HUDEP-2 (cell line): ENCODE results near the gene UBASH3B.
A peak's percentile ranks its signal among the peaks of the same experiment; 100 is the strongest.

Experiments used
- DNase-seq, 76 experiments: peaks; one replicate each; lab custom pipeline; 2025; ENCODE audit not compliant: unreplicated experiment in 76 of 76; lab: John Stamatoyannopoulos, UW

The UBASH3B gene

GRCh38 chr11:122673701-122674100, 18.2 kb downstream of the UBASH3B start:
- peak in 1 of 76 experiments; percentile 12 for DNase-seq

DNA sequence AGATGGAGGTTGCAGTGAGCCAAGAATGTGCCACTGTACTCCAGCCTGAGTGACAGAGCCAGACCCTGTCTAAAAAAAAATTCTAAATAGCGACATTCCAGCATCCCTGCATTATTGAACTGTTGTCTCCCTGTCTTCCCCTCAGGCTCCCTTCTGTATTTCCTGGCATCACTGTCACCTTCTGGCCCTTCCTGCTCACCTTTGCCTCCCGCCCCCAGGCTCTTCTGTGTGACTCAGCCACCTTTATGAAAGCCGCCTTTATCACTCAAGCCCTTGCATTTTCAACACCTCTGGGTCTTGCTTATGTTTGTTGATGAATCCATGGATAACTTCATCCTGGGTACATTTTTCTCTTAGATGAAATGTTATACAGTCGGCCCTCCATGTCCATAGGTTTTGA, 21.1 kb downstream of the UBASH3B start:
- DNase-seq, result no peak

DNA sequence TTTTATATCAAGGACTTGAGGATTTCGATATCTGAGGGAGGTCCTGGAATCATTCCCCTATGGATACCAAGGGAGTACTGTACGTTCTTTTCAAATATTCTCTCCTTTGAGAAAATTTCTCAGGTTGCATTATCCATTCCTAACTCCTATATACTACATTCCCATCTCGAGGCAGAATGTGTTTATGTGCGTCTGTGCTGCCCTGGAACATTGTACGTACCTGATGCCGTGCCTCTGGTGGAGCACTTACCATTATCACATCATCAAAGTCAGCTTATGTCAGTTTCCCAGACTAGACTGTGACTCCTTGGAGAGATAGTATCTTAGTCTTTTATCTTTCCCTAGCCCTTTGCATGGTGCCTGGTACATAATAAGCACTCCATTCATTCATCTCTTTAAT, 21.7 kb downstream of the UBASH3B start:
- no peak for DNase-seq

DNA sequence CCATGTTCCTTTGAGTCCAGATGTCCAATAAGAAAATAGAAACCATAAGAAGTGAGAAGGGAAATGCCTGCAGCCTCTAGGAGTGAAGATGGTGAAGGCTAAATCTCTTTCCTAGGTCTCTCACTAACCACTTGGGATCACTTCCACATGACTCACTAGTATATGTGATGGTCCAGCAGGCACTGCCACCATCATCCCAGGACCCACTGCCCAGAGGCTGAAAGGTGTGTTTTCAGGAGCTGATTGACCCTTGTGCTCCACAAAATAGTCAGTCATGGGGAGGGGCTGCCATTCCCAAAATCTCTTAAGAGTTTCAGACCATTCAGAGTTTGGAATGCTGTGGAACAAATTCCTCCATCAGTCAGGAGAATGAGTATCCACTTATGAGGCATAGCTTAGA, 22.9 kb downstream of the UBASH3B start:
- no peak for DNase-seq

DNA sequence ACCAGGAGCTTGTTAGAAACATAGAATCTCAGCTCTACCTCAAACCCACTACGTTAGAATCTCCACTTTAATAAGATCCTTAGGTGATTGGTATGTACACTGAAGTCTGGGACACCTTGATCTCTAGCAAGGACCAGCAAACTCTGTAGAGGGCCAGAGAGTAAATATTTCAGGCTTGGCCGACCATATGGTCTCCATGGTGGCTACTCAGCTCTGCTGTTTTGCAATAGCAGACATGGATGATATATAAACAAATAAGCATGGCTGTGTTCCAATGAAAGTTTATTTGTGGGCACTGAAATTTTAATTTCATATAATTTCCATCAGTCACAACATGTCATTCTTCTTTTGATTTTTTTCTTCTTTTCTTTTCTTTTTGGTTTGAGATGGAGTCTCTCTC, 23.9 kb downstream of the UBASH3B start:
- DNase-seq, result no peak

DNA sequence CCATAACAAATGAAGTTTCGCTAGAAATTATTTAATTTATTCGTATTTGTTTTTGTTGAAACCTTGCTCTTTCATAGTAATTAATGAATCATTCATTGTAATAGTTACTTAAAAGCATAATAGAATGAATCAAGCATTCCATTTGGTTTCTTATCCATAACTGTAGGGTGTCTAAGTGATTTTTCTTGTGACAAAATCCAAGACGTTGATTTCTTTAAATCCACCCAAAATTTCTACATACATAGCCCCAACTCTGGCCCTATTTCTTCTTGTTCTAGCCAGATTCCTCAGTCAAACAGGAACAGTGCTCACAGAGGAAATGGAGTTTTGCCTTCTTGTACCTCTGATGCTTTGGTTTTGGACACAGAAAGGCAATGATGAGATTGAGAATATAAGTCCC, 25.5 kb downstream of the UBASH3B start:
- DNase-seq, result no peak

DNA sequence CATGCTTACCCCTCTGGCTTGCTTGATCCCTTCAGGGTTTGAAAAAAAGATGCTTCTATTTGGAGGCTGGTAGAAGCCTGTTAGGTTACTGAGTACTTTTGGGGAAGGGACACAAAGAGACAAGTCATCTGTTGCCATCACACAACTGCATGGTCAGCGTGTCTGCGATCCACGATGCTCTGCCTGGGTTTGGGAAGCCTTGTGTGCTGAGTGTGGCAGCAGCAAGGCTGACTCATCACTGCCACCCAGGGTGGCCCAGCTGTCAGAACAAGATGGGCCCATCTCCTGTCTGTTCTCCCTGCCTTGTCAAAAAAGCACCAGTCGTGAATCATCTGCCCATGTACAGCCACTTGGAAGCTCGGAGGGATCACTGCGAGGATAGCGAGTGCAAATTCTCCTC, 26.2 kb downstream of the UBASH3B start:
- peak in 18 of 76 experiments; percentile 4 to 40 (median 21) for DNase-seq

GRCh38 chr11:122682464-122682863, 26.9 kb downstream of the UBASH3B start:
- no peak for DNase-seq

DNA sequence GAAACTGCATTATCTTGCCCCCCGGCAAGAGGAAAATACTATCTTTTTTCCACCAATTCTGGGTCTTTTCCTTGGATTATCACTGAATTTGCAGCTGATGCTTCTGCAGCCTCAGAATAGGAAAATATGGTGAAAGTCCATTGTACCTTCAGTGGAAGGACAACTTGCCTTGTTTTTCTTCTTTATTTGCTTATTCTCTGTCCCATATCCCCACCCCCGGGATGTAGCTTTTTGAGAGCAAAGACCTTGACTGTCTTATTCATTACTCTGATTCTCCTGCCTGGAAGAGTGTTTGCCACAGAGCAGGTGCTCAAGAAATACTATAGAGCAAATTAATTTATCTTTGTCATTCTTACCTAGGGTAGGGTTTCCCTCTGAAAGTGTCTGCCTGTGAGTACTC, 29.5 kb downstream of the UBASH3B start:
- no peak for DNase-seq

DNA sequence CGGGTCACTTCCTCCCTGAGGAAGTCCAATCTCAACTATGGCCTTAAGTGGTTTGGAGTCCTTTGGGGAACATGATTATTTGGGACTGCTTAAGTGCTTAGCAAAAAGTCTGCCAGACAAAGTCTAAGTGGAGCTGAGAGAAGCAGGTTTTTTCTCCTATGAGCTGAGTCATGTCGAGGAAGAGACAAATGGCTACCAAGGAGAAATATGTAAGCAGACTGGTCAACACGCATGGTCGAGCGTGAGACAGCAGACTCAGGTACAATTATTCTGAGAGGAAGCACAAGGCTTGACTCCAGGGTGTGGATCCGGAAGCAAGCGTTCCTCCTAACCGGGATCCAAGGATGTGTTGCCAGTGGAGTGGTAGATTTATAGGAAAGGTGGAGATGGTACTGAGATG, 30.6 kb downstream of the UBASH3B start:
- no peak for DNase-seq

DNA sequence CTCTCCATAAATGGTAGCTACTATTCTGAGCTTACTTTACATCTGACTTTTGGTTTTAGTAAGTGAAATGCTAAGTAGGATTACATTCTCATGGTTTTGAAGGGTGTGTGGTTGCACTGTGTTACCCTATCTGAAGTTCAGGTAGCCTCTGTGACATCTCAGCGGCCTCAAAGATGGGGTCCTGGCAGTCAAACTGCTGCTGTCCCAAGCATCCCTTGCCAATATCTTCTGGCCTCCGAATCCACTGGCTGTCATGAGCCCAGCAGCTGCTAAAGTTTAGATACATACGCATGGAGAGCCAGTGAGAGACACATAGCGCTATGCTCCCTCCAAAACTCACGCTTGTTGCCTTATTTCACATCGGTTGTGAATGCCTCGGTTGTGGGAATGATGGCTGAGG, 34.9 kb downstream of the UBASH3B start:
- DNase-seq, result no peak

DNA sequence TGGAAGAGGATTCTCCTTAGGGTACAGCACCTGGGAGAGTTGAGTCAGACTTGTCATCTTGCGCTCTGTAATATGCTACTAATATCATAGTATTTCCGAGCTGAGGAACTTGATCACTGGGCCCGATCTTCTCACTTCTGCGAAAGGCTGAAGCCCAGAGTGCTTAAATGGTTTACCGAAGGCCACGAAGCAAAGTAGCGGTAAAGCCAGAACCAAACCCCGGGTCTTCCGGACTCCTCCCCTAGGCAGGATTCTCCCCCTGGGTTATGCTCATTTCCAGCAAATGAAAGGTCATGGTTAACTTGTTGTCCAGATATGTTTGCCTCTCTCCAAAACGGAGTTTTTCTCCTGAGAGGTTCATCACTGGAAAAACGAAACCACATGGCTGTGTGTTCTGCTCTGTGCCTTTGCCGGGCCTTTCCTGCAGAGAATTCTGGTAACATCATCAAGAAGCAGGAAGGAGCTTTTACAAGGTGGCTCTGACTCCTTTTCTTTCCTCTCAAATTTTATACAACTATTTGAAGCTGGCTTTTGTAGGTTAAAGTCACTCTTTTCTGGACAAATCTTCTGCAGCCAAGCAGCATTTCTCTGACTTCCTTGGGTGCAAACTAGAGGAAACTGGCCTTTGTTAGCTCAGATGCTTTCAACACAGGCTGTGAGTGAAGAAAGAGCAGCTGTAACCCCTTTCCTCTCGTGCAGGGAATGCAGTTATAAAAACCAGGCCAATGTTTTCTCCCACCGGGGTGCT, 35.5 kb downstream of the UBASH3B start:
- DNase-seq, result no peak

GRCh38 chr11:122691549-122692150, 36.1 kb downstream of the UBASH3B start:
- DNase-seq, result no peak

DNA sequence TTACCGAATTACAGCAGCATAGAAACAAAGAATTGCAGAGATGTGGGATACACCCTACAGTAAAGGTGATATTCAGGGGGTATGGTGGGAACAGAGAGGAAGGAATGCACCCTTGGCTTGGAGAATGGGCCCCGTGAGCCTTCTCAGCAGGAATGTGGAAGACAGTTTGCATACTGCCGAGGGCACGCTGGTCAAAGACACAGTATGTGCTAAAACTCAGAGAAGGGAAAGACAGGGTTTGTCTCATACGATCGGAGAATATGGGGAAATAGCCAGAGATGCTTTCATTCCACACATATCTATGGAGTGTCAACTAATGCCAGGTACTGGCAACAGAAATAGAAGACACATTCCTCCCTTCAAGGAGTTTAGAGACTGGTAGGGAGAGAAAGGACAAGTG, 36.9 kb downstream of the UBASH3B start:
- no peak for DNase-seq

- DNase-seq, result peak in 71 of 76 experiments; percentile 7 to 96 (median 80)
Observed at GRCh38 chr11:122695076-122695615, 39.6 kb downstream of the UBASH3B start.

GRCh38 chr11:122696662-122697061, 41.1 kb downstream of the UBASH3B start:
- peak in 69 of 76 experiments; percentile 16 to 90 (median 62) for DNase-seq

DNA sequence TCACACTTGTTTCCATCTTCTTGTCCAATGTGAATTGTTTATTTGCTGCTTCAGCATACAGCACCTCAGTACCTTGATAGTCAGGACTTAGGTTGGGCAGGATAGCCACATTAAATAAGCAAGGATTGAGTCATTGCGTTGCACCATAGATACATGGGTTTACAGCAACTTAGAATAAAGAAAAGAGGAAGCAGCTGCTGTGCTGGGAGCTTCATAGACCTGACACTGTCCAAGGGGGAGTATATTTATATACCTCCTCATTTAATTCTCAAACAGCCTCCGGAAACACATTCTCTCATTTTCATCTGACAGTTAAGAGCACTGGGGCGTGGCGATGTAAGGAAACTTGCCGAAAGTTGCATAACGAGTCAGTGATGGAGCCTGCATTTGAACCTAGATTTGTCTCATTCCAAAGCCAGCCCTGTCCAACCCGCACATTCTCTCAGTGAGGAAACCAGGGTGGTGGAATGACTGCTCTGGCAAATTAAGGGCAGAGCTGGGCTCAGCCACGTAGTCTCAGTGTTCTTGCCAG, 42.2 kb downstream of the UBASH3B start:
- peak in 9 of 76 experiments; percentile 6 to 44 (median 16) for DNase-seq

DNA sequence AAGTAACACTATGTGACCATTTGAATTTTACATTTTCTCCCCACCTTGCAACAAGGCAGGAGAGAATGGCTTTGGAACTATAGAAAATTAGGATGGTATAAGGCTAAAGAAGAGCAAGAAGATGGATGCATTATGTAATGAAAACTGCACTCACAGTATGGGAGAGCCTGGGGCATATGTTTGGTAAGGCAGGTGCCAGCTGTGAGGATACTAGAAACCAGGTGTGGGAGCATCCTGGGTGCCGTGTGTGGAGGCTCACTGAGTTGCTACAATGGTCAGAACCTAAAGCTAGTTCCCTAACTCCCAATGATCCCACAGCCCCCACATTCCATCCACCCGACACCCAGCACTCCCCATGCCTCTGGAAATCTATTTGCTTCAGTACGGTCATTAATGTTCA, 42.9 kb downstream of the UBASH3B start:
- DNase-seq, result no peak

DNA sequence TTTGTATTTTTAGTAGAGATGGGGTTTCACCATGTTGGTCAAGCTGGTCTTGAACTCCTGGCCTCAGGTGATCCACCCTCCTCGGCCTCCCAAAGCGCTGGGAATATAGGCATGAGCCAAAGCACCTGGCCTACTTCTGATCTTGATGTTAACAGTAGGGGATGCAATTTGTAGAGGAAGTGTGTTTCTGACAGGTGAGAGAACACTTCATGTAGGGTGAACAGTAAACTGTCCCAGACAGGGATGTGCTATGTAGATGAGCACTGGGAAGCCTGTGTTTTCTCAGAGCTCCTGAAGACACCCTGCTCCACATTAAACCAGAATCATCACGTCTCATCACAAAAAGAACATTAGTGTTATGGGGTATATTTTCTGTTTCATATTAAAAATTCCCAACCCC, 45.1 kb downstream of the UBASH3B start:
- no peak for DNase-seq

DNA sequence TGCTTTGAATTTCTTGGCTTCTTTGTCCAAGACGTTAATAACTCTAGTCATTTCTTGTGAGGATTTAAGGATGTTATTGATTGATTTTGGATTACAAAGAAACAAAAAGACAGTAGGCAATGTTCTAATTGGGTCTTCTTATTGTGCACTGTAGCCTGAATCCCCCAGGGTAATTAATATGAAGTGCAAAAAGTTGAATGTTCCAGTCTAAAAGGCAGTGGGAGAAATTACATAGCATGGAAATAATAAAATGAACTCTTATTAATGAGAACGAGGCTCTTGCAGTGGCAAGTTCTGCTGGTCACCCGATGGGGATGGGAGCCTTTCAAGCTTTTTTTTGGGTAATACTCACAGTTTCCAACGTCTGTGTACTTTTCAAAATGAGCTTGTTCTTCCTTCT, 45.6 kb downstream of the UBASH3B start:
- DNase-seq, result no peak

DNA sequence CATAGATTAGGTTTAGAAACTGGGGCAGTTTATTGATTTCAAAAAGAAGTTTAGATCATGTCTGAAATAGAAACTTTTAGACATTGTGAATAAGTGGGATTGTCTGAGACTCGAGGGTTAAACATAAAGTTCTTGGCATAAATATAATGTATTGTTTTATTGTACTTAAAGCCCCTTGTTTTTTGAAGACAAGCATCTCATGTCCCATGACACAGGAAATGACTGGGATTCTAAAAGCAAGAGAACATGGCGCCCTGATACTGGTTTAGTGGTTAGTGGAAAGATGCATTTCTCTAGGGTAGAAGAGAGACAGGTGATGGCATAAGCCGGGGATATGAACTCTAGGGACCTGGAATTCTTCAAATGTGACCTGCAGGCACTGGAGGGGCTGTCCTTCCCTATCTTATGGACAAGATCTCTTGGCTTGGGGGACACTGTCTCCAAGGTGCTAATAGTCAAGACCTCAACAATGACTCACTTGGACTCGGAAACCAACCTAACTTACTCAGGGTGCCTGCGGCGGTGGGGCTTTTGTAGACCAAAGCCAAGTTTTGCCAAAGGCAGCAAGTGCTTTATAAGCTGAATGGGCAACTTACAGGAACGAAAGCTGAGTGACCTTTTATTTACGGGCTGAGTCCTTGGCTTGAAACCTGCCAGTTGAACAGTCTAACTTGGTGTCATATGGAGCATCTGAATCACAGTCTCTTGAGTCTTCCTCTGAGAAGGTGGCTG, 48.2 kb downstream of the UBASH3B start:
- no peak for DNase-seq
